ENCODE data around the gene NUCKS1.
"Not testable (repeated sequence)": the region's sequence is repeated elsewhere in the genome, so short reads cannot be mapped to it uniquely, and the experiment has no call there.

NUCKS1 gene

DNA sequence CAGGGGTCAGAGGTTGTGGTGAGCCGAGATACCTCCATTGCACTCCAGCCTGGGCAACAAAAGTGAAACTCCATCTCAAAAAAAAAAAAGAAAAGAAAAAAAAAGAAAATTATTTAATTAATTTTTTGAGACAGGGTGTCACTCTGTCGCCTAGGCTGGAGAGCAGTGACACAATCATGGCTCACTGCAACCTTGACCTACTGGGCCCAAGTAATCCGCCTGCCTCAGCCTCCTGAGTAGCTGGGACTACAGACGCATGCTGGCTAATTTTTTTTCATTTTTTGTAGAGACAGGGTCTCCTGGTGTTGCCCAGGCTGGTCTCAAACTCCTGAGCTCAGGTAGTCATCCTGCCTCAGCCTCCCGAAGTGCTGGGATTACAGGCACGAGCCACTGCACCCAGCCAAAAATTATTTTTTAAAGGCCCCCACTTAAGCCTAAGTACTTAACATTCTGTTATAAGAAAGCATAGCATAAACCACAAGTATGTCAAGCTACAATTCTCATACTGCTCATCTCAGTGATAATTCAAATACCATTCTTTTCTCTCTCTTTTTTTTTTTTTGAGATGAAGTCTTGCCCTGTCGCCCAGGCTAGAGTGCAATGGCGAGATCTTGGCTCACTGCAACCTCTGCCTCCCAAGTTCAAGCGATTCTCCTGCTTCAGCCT lies 19.9 kb downstream of the NUCKS1 start:
- no peak for DNase-seq (ENCODE audit: low spot score)

- no peak for DNase-seq (ENCODE audit: low spot score)
These were observed 23.3 kb downstream of the NUCKS1 start for GRCh38 chr1:205726619-205727125.

DNA sequence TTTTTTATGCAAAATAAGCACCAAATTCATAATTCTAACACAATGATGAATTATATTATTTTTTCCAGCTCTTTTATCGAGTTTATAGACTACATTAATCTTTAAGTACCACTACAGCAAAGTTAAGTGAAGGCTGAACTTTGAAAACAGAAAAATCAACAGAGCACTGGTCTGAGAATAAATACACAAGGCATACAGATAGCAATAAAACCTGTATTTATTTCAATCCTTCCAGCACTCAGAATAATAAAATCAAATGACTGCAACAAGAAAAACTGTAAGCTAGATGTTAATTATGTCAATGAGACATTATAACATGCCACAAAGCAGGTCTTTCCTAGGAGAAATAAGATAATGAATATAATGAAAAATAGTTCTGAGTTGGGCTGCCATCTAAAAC lies 24.5 kb downstream of the NUCKS1 start:
- no peak for DNase-seq (ENCODE audit: low spot score)

DNA sequence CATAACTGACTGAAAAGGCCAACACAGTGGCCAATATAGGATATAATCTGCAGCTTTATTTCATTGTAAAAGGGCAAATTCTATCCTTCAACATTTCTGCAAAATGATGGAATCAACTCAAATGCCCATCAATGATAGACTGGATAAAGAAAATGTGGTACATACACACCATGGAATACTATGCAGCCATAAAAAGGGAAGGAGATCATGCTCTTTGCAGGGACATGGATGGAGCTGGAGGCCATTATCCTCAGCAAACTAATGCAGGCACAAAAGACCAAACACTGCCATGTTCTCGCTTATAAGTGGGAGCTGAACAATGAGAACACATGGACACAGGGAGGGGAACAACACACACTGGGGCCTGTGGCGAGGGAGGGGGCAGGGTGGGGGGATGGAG lies 29.2 kb downstream of the NUCKS1 start:
- DNase-seq (ENCODE audit: low spot score), result not testable (repeated sequence)

GRCh38 chr1:205719762-205720161 lies 30.2 kb downstream of the NUCKS1 start:
- no peak for DNase-seq (ENCODE audit: low spot score)

DNA sequence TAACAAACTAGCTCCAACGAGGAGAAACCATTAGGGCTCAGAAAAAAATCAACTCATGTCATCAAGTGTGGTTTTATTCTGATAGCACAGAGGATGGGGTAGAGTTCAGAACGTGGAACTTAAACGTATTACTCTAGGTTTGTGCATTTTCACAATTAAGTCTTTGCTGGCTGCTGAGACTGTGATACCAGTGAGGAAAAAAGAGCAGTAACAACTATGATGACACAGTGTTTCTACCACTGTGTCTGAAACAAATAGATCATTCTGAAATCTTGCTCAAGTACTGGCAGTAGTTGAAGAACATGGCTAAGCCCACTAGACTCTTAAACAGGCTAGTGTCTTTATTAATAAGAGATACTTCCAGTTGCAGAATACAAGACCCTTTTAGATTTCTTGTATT lies 31.0 kb downstream of the NUCKS1 start:
- DNase-seq (ENCODE audit: low spot score), result no peak

DNA sequence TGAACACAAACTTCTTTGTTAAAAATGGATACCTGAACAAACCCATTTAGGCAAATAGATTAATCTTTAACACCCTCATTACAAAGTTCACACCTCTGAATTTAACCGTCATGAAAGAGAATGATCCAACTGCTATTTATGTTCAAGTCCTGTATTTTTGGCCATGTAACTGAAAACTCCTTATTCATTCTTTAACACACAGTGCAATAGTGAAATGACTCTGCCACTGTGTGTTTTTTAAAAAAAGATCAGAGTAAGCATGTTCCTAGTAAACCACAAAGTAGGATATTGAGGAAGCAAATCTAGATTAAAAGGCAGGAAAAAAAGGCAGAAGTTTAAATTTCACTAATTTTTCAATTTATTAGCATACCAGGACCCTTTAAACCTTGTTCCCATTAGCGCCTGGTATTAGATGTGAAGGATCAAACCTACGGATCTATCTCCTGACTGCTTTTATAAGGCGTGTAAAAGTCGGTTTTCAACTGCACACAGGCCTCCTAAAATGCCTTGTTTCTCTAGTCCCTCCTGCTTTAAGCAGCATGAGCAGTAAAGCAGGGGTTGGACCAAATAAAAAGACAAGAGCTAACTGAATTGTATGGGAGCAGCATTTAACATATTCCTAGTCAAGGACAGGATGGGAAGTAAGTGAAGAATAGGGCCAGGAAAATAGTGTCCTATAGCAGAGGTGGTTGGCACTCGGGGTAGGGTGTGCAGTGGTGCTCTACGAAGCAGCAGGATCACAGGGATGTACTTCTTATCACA lies 33.4 kb downstream of the NUCKS1 start:
- DNase-seq (ENCODE audit: low spot score), result no peak

DNA sequence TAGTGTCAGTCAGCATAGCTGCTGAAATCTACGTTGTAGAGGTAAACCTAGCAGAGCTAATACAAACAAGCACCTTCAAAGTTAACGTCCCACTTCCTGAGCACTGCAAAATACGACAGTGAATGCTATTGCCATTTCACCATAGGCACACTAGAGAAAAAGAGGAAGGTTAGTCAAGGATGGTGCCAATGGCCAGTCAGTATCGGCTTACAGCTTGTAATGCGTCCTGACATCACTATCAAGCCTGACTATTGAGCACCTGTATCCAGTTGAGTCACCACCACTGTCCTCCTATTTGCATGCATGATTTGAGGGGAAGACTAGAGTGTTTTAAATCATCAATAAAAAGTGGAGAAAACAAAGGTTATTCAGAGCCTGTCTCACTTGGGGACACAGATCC lies 34.4 kb downstream of the NUCKS1 start:
- DNase-seq (ENCODE audit: low spot score), result no peak

DNA sequence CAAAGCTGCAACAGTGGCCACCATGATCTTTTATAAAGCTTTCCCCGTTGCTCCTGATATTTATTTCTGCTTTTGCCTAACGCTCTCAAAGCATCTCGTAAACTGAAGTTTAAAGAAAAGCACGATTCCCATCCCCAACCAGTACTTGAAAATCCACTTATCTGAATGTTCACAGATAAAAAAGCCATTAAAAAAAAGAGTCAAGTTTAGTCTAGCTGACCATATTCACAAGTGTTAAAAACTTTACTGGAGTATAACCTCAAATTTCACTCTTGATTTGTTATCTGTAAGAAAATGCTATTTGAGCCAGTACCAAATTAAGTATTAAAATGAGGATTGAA lies 35.1 kb downstream of the NUCKS1 start:
- DNase-seq (ENCODE audit: low spot score), result no peak

GRCh38 chr1:205714190-205714905 lies 35.6 kb downstream of the NUCKS1 start:
- DNase-seq (ENCODE audit: low spot score), result no peak

- peak; percentile 71 for DNase-seq (ENCODE audit: low spot score)
These were observed 38.6 kb downstream of the NUCKS1 start for GRCh38 chr1:205711105-205712048.

- no peak for DNase-seq (ENCODE audit: low spot score)
These were observed 39.5 kb downstream of the NUCKS1 start for GRCh38 chr1:205710201-205711062.

GRCh38 chr1:205709640-205710039 lies 40.3 kb downstream of the NUCKS1 start:
- no peak for DNase-seq (ENCODE audit: low spot score)

GRCh38 chr1:205709059-205709398 lies 41.0 kb downstream of the NUCKS1 start:
- DNase-seq (ENCODE audit: low spot score), result no peak

- DNase-seq (ENCODE audit: low spot score), result no peak
These were observed 43.1 kb downstream of the NUCKS1 start for GRCh38 chr1:205706601-205707502.

GRCh38 chr1:205704903-205705302 lies 45.1 kb downstream of the NUCKS1 start:
- DNase-seq (ENCODE audit: low spot score), result no peak

DNA sequence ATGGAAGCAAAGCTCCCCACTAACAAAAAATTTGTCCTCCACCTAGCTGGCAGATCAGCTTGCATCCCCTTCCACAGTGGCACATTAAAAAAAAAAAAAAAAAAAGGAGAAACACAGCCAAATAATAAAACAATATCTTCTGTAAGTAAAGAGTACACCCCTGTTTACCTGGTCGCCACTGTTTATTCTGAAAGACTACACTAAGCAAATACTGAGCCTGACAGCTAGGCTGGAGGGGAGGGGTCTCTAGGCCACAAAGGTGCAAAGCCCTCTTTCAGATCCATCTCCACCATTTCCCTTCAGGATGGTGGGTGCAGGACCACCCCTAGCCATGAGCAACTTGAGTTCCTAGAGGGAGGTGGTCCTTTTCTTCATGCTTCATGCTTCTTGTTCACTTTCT lies 46.9 kb downstream of the NUCKS1 start:
- DNase-seq (ENCODE audit: low spot score), result no peak

DNA sequence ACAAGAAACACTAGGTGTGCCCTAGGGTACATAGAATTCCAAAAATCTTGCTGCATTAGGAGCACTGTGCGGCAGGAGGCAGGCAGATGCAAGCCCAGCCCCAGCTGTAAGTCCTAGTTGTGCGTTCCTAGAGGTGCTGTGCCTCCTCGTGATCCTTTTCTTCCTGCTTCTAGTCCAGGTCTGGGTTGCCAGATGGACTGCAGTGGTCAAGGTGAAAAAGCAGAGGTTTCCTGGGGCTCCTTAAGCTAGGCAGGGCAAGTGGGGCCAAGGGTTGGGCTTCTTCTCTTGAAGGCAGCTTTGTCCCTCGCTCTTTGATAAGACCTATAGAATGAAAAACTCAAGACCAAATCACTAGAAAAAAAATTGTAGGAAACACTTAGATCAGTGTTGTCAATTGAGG lies 48.1 kb downstream of the NUCKS1 start:
- DNase-seq (ENCODE audit: low spot score), result no peak

- no peak for DNase-seq (ENCODE audit: low spot score)
These were observed 48.6 kb downstream of the NUCKS1 start for GRCh38 chr1:205701420-205701819.

DNA sequence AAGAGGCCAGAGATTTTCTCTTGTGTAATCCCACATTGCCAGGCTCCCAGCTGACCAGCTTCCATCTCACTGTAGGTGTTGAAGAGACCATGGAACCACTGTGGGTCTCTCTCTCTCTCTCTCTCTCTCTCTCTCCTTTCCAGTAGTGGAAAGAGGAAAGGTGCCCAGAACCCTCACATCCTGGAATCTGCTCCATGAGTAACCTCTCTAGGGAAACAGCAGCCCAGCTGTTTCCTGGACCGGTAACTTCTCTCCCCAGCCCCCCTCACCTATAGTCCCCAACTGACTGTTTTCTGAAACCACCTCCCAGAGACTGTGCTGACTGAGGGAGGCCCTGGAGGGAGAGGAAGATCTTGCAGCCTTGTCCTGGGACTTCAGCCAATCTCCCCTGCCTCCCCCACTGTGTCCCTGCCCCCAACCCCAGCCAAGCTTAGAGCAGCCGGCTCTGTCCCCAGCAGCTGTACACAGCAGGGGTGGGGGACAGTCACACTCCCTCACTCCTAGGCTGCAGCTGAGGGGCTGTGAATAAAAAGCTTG lies 49.0 kb downstream of the NUCKS1 start:
- DNase-seq (ENCODE audit: low spot score), result peak; percentile 48
